Loucy (cell line): ENCODE data around the gene PIEZO1.

ENCODE experiments used
- CTCF ChIP-seq: fragments of 200-600 bp; sonication (generic); conservative IDR thresholded peaks from 2 replicates; pipeline ENCODE4 v1.5.1; 2014; ENCODE audit warnings: mild to moderate bottlenecking, antibody characterized with exemption, low read length
- EZH2phosphoT487 ChIP-seq: fragments of 200-600 bp; IDR thresholded peaks from 2 replicates; pipeline ENCODE4 v1.6.1; 2018; ENCODE audit warnings: antibody characterized with exemption, mild to moderate bottlenecking, moderate library complexity, borderline replicate concordance

- TF ChIP-seq CTCF: no peak
- TF ChIP-seq EZH2phosphoT487: no peak
Observed at GRCh38 chr16:88803264-88803987, 18.4 kb upstream of the PIEZO1 start, which contains the start of gene CDT1.
